Measurements from ENCODE around the gene MT1E.

- no peak for TF ChIP-seq CTCF (IDR thresholded peaks at IDR 0.05)
- TF ChIP-seq POLR2A (IDR thresholded peaks at IDR 0.05): no peak
These were observed 36.8 kb upstream of the MT1E start for GRCh38 chr16:56588781-56589140.

All from testis (tissue), 2 donors.